ENCODE data around the gene SPTB.

GRCh38 chr14:64758691-64759554, 120.8 kb downstream of the SPTB start:
- no peak for TF ChIP-seq CTCF (tag by site-specific recombination; IDR thresholded peaks at IDR 0.05)
- no peak for TF ChIP-seq SP7 (tag by site-specific recombination; IDR thresholded peaks at IDR 0.05)
- TF ChIP-seq ZNF624 (tag by site-specific recombination; IDR thresholded peaks at IDR 0.05): no peak
- TF ChIP-seq REST (tag by site-specific recombination; IDR thresholded peaks at IDR 0.05): no peak
- TF ChIP-seq ZBTB8A (tag by site-specific recombination; IDR thresholded peaks at IDR 0.05): no peak
- TF ChIP-seq PBX3 (CRISPR knock-in tag; IDR thresholded peaks at IDR 0.05): no peak
- no peak for TF ChIP-seq PATZ1 (tag by site-specific recombination; IDR thresholded peaks at IDR 0.05)
- TF ChIP-seq ZBTB11 (tag by site-specific recombination; conservative IDR thresholded peaks at IDR 0.05; ENCODE audit: low read depth): no peak
- no peak for TF ChIP-seq HOXC10 (CRISPR knock-in tag; IDR thresholded peaks at IDR 0.05)
- no peak for TF ChIP-seq ZNF747 (tag by site-specific recombination; IDR thresholded peaks at IDR 0.05)
- no peak for TF ChIP-seq HOXA7 (CRISPR knock-in tag; IDR thresholded peaks at IDR 0.05; ENCODE audit: borderline replicate concordance)
- no peak for TF ChIP-seq ZNF23 (tag by site-specific recombination; IDR thresholded peaks at IDR 0.05; ENCODE audit: borderline replicate concordance)
- no peak for TF ChIP-seq ZNF776 (tag by site-specific recombination; IDR thresholded peaks at IDR 0.05; ENCODE audit: borderline replicate concordance)
- no peak for TF ChIP-seq ZNF140 (tag by site-specific recombination; IDR thresholded peaks at IDR 0.05)

All from HEK293 (cell line).